H4 (cell line): ENCODE results near the gene CCL1. TPM values are rescaled to one million over a fixed set of nuclear protein-coding genes. Genes with fewer than 3 reads are reported as not detected.
A peak's percentile ranks its signal among the peaks of the same experiment; 100 is the strongest.

Experiments
- DNase-seq: peaks from one replicate; pipeline ENCODE4 v3.0.0-alpha.2; 2015; ENCODE audit warnings: low spot score
- total RNA-seq: library from RNA; depleted of rRNA; stranded (reverse); fragments of >200 nt; shearing (Covaris generic); gene quantifications from 2 replicates; pipeline ENCODE4 v1.2.3, GENCODE V29; 2014; rRNA removed

Gene CCL1, protein sequence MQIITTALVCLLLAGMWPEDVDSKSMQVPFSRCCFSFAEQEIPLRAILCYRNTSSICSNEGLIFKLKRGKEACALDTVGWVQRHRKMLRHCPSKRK
- not detected in 2 replicates for total RNA-seq

DNA sequence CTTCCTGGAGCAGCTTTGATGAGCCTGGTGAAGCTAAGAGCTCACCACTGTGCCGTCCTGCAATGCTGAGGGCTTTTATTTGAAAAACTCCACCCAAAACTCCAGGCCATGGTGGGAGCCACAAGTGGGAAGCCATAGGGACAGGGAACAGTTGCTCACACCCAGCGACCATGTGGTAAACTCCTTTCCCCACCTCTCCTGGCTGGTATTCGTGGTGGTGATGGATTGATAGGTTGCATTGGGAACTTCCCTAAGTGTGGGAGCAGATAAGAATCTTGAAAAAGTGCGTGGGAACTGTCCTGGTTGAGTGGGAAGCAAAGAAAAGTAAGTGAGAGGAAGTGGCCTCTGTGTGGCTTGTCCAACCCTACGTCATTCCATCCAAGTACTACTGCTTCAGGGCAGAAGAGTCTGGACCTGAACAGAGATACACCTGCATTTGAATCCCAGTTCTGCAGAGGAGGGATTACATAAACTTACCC is at the start of gene CCL1:
TSS of gene CCL1 (minus strand) at position 51 of the 479 bp plus-strand sequence. CDS start 72 bp downstream, outside the sequence.
- DNase-seq: no peak

DNA sequence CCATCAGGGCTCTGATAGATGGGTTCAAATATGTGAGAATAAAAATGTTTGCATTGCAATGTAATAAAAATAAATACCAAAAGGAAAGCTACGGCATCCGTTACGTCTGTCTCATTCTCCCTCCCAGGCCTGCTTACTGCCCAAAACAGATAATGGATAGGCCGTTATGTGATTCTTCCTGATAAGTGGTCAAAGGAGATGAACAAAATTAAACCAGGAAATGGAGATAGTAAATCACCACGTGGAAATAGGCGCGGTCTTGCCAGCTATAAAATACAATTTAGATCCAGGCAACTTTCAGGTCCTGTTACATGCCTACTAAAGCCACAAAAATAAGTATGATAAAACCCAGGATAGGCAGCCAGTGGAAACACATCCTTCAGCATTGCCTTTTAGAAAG is 49.5 kb upstream of the CCL1 start:
- no peak for DNase-seq

DNA sequence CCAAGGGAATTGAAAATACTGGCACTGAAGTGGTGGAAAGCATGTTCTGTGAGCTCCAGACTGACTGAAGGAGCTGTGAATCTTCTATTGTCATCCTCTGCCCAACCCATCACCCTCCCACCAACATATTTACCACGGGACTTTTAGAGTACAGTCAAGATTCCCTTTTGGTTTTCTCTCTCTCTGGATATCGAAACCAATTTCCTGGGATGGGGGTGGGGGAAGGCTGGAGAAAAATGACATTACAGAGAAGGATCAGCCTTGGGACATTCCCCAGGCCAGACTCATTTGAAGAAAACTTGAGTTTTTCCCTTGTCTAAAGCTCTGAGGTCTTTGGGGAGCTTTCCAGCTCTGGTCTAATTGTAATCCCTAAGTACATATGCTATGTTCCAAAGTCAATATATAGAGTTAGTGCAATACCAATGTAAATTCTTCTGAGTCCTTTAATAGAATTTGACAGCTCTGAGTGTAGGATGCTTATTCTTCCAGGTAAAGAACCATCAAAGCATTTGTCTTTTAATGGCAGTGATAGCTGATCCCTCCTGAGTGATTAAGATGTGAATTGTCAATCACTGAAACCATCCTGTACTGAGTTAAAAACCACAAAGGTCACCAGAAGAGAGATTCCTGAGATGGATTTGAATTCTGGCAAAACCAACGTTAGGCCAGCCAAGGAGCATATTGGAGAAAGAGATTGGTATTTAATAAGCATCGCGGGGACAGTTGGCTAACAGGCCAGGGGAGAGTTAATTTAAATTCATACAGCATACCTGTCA is 48.8 kb upstream of the CCL1 start:
- DNase-seq: no peak

DNA sequence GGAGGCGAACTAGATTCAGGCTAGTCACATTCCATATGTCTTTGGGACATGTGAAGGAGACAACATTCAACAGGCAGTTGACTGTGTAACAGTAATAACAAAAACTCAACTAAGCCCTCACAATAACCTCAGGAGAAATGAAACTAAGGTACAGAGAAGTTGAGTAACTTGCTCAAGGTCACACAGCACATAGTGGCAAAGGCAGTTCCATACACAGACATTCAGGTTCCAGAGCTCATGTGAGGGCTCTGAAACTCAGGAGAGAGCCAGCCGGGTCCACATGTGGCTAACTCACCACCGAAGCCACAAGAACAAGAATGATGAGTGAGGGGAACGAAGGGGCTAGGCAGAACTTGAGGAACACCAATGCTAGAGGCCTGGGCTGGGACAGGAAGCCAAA is 46.3 kb upstream of the CCL1 start:
- no peak for DNase-seq

GRCh38 chr17:34408439-34408838 is 45.4 kb upstream of the CCL1 start:
- no peak for DNase-seq

GRCh38 chr17:34406226-34406625 is 43.2 kb upstream of the CCL1 start:
- DNase-seq: no peak

DNA sequence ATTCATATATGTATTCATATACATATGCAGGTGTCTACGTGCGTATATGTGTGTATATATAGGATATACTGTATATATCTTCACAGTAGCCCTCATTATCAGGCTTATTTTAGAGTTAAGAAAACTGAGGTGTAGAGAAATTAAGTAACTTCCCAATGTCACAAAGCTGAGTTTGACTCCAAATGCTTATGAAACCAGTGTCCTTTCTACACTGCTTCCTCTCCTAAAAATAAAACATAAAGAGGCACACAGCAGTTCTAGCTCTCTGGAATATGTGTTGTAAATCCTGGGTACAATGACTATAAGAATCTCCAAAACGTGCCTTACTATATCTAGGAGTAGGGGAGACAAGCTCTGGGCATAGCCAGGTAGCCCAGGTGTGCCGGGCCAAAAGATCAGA is 40.0 kb upstream of the CCL1 start:
- no peak for DNase-seq

- no peak for DNase-seq
Observed at GRCh38 chr17:34401165-34401564, 38.1 kb upstream of the CCL1 start.

- no peak for DNase-seq
Observed at GRCh38 chr17:34400301-34400931, 37.4 kb upstream of the CCL1 start.

DNA sequence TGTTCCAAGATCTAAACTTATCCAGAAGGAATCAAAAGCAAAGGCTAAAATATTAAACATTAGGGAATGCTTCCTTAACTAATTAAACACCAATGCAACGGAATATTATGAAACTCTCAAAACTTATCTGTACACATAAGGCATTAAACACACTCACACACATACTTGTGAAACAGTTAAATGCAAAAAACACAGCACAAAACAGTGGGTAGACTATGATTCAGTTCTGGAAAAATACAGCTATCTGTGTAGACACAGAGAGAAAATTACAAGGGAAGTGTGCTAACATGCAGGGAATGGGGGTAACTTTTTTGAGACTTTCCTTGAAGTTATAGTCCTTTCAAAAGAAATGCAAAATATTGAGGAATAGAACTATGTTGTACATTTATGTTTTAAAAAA is 36.7 kb upstream of the CCL1 start:
- DNase-seq: no peak

DNA sequence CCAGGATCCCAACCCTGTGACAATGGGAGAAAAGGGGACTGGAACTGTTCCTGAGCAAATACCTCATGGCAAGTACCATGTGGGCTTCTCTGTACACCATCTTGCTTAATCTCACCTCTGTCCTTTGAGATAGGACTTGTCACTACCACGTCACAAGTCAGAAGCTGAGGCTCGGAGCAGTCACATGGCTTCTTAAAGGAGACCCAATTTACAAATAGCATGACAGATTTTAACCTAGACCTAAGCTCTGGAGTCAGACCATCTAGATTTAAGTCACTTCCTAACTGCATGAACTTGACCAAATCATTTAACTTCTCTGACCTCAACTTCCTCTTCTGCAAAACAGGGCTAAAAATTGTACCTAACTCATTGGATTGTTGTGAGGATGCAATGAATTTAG is 36.0 kb upstream of the CCL1 start:
- DNase-seq: no peak

- DNase-seq: no peak
Observed at GRCh38 chr17:34397265-34397664, 34.2 kb upstream of the CCL1 start.

DNA sequence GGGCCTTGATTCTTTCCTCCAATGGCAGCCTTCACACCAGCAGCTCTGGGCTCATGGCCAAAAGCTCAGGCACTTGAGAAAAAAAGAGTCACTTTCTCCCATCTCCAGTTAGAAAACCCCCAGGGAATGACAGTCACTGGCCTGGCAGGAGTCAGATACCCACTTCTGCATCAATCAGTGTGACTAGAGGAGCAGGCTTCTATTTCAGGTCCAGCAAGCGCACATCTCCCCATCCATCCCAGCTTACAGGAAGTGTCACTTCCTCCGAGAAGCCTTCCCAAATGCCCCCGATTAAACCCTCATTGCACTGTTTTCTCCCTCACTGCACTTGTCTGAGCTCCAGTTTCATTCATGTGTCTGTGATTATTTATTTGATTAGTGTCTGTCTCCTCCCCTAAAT is 30.4 kb upstream of the CCL1 start:
- DNase-seq: no peak

- no peak for DNase-seq
Observed at GRCh38 chr17:34391241-34391640, 28.2 kb upstream of the CCL1 start.

- no peak for DNase-seq
Observed at GRCh38 chr17:34390649-34391048, 27.6 kb upstream of the CCL1 start.

DNA sequence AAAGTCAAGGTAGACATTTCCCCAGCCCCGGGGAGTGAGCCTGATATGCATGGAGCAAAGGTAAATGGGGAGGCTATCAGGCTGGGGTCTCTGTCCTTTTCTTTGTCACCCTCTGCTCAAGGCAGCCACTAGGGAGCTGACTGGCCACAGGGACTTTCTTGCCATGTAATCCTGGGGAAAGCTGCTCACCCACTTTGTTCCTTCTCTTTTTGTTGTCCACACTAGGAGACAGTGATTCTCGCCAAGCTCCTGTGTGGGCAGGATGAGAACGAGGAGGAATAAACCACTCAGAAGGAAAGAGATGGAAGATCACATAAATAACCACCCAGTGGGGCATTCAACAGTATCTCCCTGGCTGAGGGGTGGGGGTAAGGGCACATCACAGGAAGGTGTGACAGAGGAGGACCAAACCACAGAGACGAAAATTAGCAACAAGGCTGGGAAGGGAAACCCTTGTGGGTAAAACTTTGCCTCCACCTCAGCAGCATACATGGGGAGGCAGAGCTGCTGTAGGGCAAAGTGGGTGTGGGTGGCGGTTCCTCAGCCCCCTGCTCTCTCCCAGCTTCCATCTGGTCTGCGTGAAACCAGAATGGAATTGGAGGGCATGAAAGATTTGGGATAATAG is 26.2 kb upstream of the CCL1 start:
- DNase-seq: no peak

- no peak for DNase-seq
Observed at GRCh38 chr17:34387566-34387965, 24.5 kb upstream of the CCL1 start.

- DNase-seq: peak; percentile 61
Observed at GRCh38 chr17:34386697-34387550, 23.9 kb upstream of the CCL1 start.

GRCh38 chr17:34386343-34386696 is 23.3 kb upstream of the CCL1 start:
- DNase-seq: no peak

- DNase-seq: peak; percentile 35
Observed at GRCh38 chr17:34384822-34385605, 22.0 kb upstream of the CCL1 start.

GRCh38 chr17:34384271-34384670 is 21.2 kb upstream of the CCL1 start:
- DNase-seq: no peak
